K562 (cell line): ENCODE results near the gene LMNB1. TPM values are rescaled to one million over a fixed set of nuclear protein-coding genes. Genes with fewer than 3 reads are reported as not detected.
A peak's percentile ranks its signal among the peaks of the same experiment; 100 is the strongest.

ENCODE experiments used
- ATAC-seq: fragments of 200-7000 bp; cut with Tn5 transposase; 3 replicates; pipeline ENCODE4 v1.9.1; 2020; ENCODE audit warnings: moderate library complexity
- BruUV-seq: library from RNA; stranded (reverse); fragments of 400-500 nt; replicated peaks from 2 replicates; lab custom pipeline; 2021; lab: Mats Ljungman, UMichigan
- CTCF ChIA-PET: fragments of 300-600 bp; formaldehyde crosslinking; extraction: SDS; loops from one replicate; lab custom pipeline; 2021; ENCODE audit warnings: low intra/inter-chr PET ratio; lab: Yijun Ruan, JAX
- POLR2A ChIA-PET: fragments of 300-600, 350-650 bp; sonication (Branson Sonifier 250); formaldehyde crosslinking; extraction: SDS; loops from one replicate; lab custom pipeline; 2021; ENCODE audit warnings: antibody characterized with exemption, inconsistent platforms; lab: Yijun Ruan, JAX
- DNase-seq, 4 experiments: peaks; one replicate each; pipeline versions ENCODE4 v3.0.0 to v3.0.0-alpha.2; 2011 to 2018; ENCODE audit warnings: low spot score in 3 of 4, mixed read lengths in 3 of 4; ENCODE audit errors: extremely low read depth in 1 of 4
- FAIRE-seq: peaks from 2 replicates; lab custom pipeline; 2011; peaks lifted over from hg19 to GRCh38; lab: Jason Lieb, UNC
- H2AFZ ChIP-seq: 2 replicates; pipeline ENCODE4 v1.6.0; 2011; ENCODE audit warnings: low read depth, low read length, control low read depth, inconsistent platforms
- H3K27ac ChIP-seq: fragments of 200-600 bp; 3 replicates; pipeline ENCODE4 v1.8.0; 2011; ENCODE audit warnings: low read depth, mild to moderate bottlenecking, control low read depth, inconsistent platforms, low read length, moderate library complexity, mixed read lengths; ENCODE audit errors: extremely low read depth
- H3K27me3 ChIP-seq, 2 experiments: fragments of 300-600 bp in 1 of 2; 2 replicates in 1 of 2; 3 replicates in 1 of 2; pipeline versions ENCODE4 v1.6.0 to v1.8.0; 2011; ENCODE audit warnings: inconsistent platforms in 2 of 2, low read length in 2 of 2, mild to moderate bottlenecking in 1 of 2, mixed read lengths in 1 of 2, moderate library complexity in 1 of 2; ENCODE audit not compliant: control insufficient read depth in 2 of 2, insufficient read depth in 2 of 2
- H3K36me3 ChIP-seq: fragments of 300-600 bp; 3 replicates; pipeline ENCODE4 v1.8.0; 2011; ENCODE audit warnings: mild to moderate bottlenecking, low read length, inconsistent platforms; ENCODE audit not compliant: control insufficient read depth, insufficient read depth
- H3K4me1 ChIP-seq, 2 experiments: fragments of 200-600 bp in 1 of 2; replicated peaks in 1 of 2; 2 replicates in 1 of 2; 3 replicates in 1 of 2; pipeline versions ENCODE4 v1.5.1 to v1.8.0; 2011; ENCODE audit warnings: inconsistent platforms in 2 of 2, low read length in 2 of 2, mild to moderate bottlenecking in 1 of 2, mixed read lengths in 1 of 2, moderate library complexity in 1 of 2; ENCODE audit not compliant: control insufficient read depth in 2 of 2, insufficient read depth in 2 of 2
- H3K4me2 ChIP-seq: 2 replicates; pipeline ENCODE4 v1.6.1; 2011; ENCODE audit warnings: low read length, control low read depth, inconsistent platforms, mixed read lengths; ENCODE audit not compliant: insufficient read depth
- H3K4me3 ChIP-seq: fragments of 200-600 bp; sonication (generic), shearing (Covaris generic); 2 replicates; pipeline ENCODE4 v1.5.1; 2016; ENCODE audit warnings: control low read depth, inconsistent platforms
- H3K79me2 ChIP-seq: fragments of 200-600 bp; 3 replicates; pipeline ENCODE4 v1.8.0; 2011; ENCODE audit warnings: low read length, inconsistent platforms; ENCODE audit not compliant: control insufficient read depth, insufficient read depth
- H3K9ac ChIP-seq, 2 experiments: 2 replicates each; pipeline versions ENCODE4 v1.6.0 to v1.6.1; 2011; ENCODE audit warnings: low read depth in 2 of 2, low read length in 2 of 2, control low read depth in 1 of 2, inconsistent platforms in 1 of 2, mild to moderate bottlenecking in 1 of 2, mixed read lengths in 1 of 2; ENCODE audit not compliant: insufficient read depth in 1 of 2
- H3K9me1 ChIP-seq: one replicate; pipeline ENCODE4 v1.6.0; 2011; ENCODE audit warnings: inconsistent platforms, mild to moderate bottlenecking, low read length, moderate library complexity; ENCODE audit not compliant: control insufficient read depth, insufficient read depth
- H3K9me3 ChIP-seq: replicated peaks from 2 replicates; pipeline ENCODE4 v1.5.1; 2011; ENCODE audit warnings: low read depth, low read length, inconsistent platforms; ENCODE audit not compliant: control insufficient read depth, insufficient read depth
- H4K20me1 ChIP-seq: replicated peaks from 2 replicates; pipeline ENCODE4 v1.6.1; 2011; ENCODE audit warnings: low read length, inconsistent platforms, mixed read lengths; ENCODE audit not compliant: control insufficient read depth, insufficient read depth
- E2F8 ChIP-seq: fragments of 450-650 bp; IDR thresholded peaks from 2 replicates; pipeline ENCODE4 v1.7.1; 2018; ENCODE audit warnings: mild to moderate bottlenecking, low read depth; ENCODE audit not compliant: partially characterized antibody
- GABPA ChIP-seq: fragments of 200-800 bp; sonication (Bioruptor generic); conservative IDR thresholded peaks from 2 replicates; pipeline ENCODE4 v1.6.1; 2016; ENCODE audit warnings: low read depth, missing genetic modification characterization, missing compliant biosample characterization
- MIER1 ChIP-seq: fragments of 450-650 bp; IDR thresholded peaks from 2 replicates; pipeline ENCODE4 v1.6.1; 2016; ENCODE audit warnings: antibody characterized with exemption, mild to moderate bottlenecking, low read depth
- PBX2 ChIP-seq, 2 experiments: IDR thresholded peaks in 1 of 2; conservative IDR thresholded peaks in 1 of 2; 2 replicates each; pipeline ENCODE4 v1.6.1; 2016; ENCODE audit warnings: low read depth in 2 of 2, mild to moderate bottlenecking in 1 of 2, missing compliant biosample characterization in 1 of 2, missing genetic modification characterization in 1 of 2, moderate library complexity in 1 of 2
- PCBP2 ChIP-seq: fragments of 200-400 bp; formaldehyde crosslinking; IDR thresholded peaks from 2 replicates; pipeline ENCODE4 v1.6.1; 2018; ENCODE audit warnings: low read length, low read depth, mild to moderate bottlenecking, moderate library complexity; ENCODE audit not compliant: poor library complexity, severe bottlenecking
- TAF9B ChIP-seq: fragments of 450-650 bp; IDR thresholded peaks from 2 replicates; pipeline ENCODE4 v1.6.1; 2018; ENCODE audit warnings: mild to moderate bottlenecking; ENCODE audit not compliant: partially characterized antibody
- TCF7L2 ChIP-seq: fragments of 150-350 bp; IDR thresholded peaks from 2 replicates; pipeline ENCODE4 v1.6.1; 2016; ENCODE audit warnings: low read depth, mild to moderate bottlenecking, low read length, moderate library complexity
- ZNF766 ChIP-seq: fragments of 200-800 bp; sonication (Bioruptor generic); conservative IDR thresholded peaks from 2 replicates; pipeline ENCODE4 v1.6.1; 2016; ENCODE audit warnings: missing genetic modification characterization, missing compliant biosample characterization
- WGBS: fragments of 100-300 bp; shearing (Covaris generic); methylation state at CpG from one replicate; pipeline ENCODE4 v1.1.6; 2016; ENCODE audit warnings: low coverage, mixed read lengths; ENCODE audit not compliant: insufficient coverage; ENCODE audit errors: missing lambda C conversion rate; 5-methylcytosine and 5-hydroxymethylcytosine counted together
- in situ Hi-C: fragments of 300-500 bp; cut with MboI; formaldehyde crosslinking; loops from 4 replicates; pipeline ENCODE4 v1.15.0; 2018; ENCODE audit warnings: inconsistent platforms, mixed read lengths
- intact Hi-C: fragments of 100-400 bp; cut with micrococcal nuclease; formaldehyde crosslinking; loops from 2 replicates; pipeline ENCODE4 v1.14.2; 2022
- polyA plus RNA-seq, 8 experiments: library from polyadenylated mRNA; depleted of rRNA in 4 of 8; stranded (reverse) in 5 of 8; unstranded in 3 of 8; fragments of >200 nt; fragmentation: Nextera tagmentation in 2 of 8; fragmentation: Illumina TruSeq in 1 of 8; extraction: Ambion mirVana in 2 of 8; extraction: Trizol in 1 of 8; gene quantifications; 2 replicates each; pipeline versions ENCODE4 v1.2.1 to v1.2.3, GENCODE V29; 2011 to 2014; ENCODE audit warnings: inconsistent platforms in 1 of 8, missing spikeins in 1 of 8
- total RNA-seq, 7 experiments: library from RNA; depleted of rRNA in 6 of 7; stranded (reverse); fragments of >200 nt in 6 of 7; fragmentation: Illumina TruSeq in 2 of 7; extraction: Trizol in 2 of 7; gene quantifications; 2 replicates each; pipeline versions ENCODE4 v1.2.1 to v1.2.3, GENCODE V29; 2011 to 2021; ENCODE audit warnings: low replicate concordance in 1 of 7
- TF ChIP-seq, protein P1 (sequence below): fragments of 450-650 bp; formaldehyde crosslinking; IDR thresholded peaks from 2 replicates; pipeline ENCODE4 v1.4.0; 2020; ENCODE audit warnings: mild to moderate bottlenecking
- TF ChIP-seq, protein P2 (sequence below): sonication (generic); formaldehyde crosslinking; IDR thresholded peaks from 2 replicates; pipeline ENCODE4 v1.8.0; 2022; ENCODE audit warnings: missing genetic modification reagents, mild to moderate bottlenecking, borderline replicate concordance
- TF ChIP-seq, protein P3 (sequence below): IDR thresholded peaks from 2 replicates; pipeline ENCODE4 v1.6.1; 2012; ENCODE audit warnings: low read depth, low read length, improper control_type of control experiment, borderline replicate concordance

The LMNB1 gene
- total and polyA plus RNA-seq, 9 of the 15 experiments (the other 6 are each of a cell fraction or from before 2014, with no cell fraction given), result 2.8 to 190 (median 131) TPM

- Histone ChIP-seq H3K9me3 (no peaks in the 10 kb centered on the region), H3K4me1 (peaks cover 4 to 9% of the 10 kb centered on the region in 2 experiments; a peak in 3 of 5 replicates)
- no TSS peak for BruUV-seq
- TF ChIP-seq E2F8 (no peak), TAF9B (no peak), PCBP2 (no peak), ZNF766 (CRISPR knock-in tag) (no peak), GABPA (tag) (no peak), MIER1 (no peak), PBX2 (CRISPR knock-in tag; IDR thresholded peaks at IDR 0.05; ENCODE audit: low read depth) (no peak), PBX2 (tag; conservative IDR thresholded peaks at IDR 0.05; ENCODE audit: low read depth) (no peak), TCF7L2 (no peak)
- TF ChIP-seq, protein P1, sequence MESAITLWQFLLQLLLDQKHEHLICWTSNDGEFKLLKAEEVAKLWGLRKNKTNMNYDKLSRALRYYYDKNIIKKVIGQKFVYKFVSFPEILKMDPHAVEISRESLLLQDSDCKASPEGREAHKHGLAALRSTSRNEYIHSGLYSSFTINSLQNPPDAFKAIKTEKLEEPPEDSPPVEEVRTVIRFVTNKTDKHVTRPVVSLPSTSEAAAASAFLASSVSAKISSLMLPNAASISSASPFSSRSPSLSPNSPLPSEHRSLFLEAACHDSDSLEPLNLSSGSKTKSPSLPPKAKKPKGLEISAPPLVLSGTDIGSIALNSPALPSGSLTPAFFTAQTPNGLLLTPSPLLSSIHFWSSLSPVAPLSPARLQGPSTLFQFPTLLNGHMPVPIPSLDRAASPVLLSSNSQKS (CRISPR knock-in tag), result no peak
- TF ChIP-seq, protein P2, sequence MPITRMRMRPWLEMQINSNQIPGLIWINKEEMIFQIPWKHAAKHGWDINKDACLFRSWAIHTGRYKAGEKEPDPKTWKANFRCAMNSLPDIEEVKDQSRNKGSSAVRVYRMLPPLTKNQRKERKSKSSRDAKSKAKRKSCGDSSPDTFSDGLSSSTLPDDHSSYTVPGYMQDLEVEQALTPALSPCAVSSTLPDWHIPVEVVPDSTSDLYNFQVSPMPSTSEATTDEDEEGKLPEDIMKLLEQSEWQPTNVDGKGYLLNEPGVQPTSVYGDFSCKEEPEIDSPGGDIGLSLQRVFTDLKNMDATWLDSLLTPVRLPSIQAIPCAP (CRISPR knock-in tag), result no peak
- TF ChIP-seq, protein P3, sequence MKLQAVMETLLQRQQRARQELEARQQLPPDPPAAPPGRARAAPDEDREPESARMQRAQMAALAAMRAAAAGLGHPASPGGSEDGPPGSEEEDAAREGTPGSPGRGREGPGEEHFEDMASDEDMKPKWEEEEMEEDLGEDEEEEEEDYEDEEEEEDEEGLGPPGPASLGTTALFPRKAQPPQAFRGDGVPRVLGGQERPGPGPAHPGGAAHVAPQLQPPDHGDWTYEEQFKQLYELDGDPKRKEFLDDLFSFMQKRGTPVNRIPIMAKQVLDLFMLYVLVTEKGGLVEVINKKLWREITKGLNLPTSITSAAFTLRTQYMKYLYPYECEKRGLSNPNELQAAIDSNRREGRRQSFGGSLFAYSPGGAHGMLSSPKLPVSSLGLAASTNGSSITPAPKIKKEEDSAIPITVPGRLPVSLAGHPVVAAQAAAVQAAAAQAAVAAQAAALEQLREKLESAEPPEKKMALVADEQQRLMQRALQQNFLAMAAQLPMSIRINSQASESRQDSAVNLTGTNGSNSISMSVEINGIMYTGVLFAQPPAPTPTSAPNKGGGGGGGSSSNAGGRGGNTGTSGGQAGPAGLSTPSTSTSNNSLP, result no peak
- TF ChIP-seq, all 486 proteins: peak for 0
- ATAC-seq, result no peak
- Histone ChIP-seq H3K4me3 (no peak overlapping the region), H3K79me2 (no peaks in the 10 kb centered on the region), H4K20me1 (no peaks in the 10 kb centered on the region), H3K36me3 (no peaks in the 10 kb centered on the region), H3K9me1 (no peaks in the 10 kb centered on the region), H3K27ac (no peak overlapping the region), H2AFZ (0 out of 2 replicates have a peak overlapping the region, but pooled peaks have one; percentile 9), H3K4me2 (no peak overlapping the region), H3K9ac (no peak overlapping the region), H3K27me3 (no peaks in the 10 kb centered on the region)
- DNase-seq, result no peak
- in situ Hi-C loops, result no loop called here
- ChIA-PET POLR2A (interaction anchor here (1.1 kb wide), 1 partner anchor 68 kb away, joined by 3 read pairs; no protein-coding TSS in a partner anchor), CTCF (no interaction called here)
- intact Hi-C loops, result no loop called here
- WGBS, result 20% methylated on average over 7 of the region's 7 CpGs
- FAIRE-seq, result no peak
Observed at GRCh38 chr5:126852841-126853271, 75.9 kb downstream of the LMNB1 start.
